Activated T-helper 1 cell treated with anti-CD3 and anti-CD28 coated beads, Interleukin-2, amount 50 U/mL, for 16 hours (primary cell): ENCODE results near the gene USP2.

Source experiments
- DNase-seq, 2 donors: peaks; one replicate each; pipeline ENCODE4 v3.0.0-alpha.2; 2020; ENCODE audit warnings: low read depth in 1 of 2, low spot score in 1 of 2

Gene USP2

GRCh38 chr11:119344291-119345010, 37.0 kb downstream of the USP2 start:
- DNase-seq: no peak

- DNase-seq: no peak
Observed at GRCh38 chr11:119343726-119344125, 37.8 kb downstream of the USP2 start.

GRCh38 chr11:119342362-119343130, 38.9 kb downstream of the USP2 start:
- no peak for DNase-seq

GRCh38 chr11:119342023-119342300, 39.5 kb downstream of the USP2 start:
- DNase-seq: no peak

- no peak for DNase-seq
Observed at GRCh38 chr11:119341222-119342022, 40.1 kb downstream of the USP2 start.

GRCh38 chr11:119340335-119341221, 40.9 kb downstream of the USP2 start, which contains the start of gene C1QTNF5:
C1QTNF5 (minus strand) TSS chr11:119340883; CDS start chr11:119340397, 486 bp downstream.
- DNase-seq: no peak

- no peak for DNase-seq
Observed at GRCh38 chr11:119339589-119340334, 41.7 kb downstream of the USP2 start.

- no peak for DNase-seq
Observed at GRCh38 chr11:119338965-119339588, 42.4 kb downstream of the USP2 start.

- peak; percentile 33 to 46 for DNase-seq
Observed at GRCh38 chr11:119338318-119338890, 43.1 kb downstream of the USP2 start.

- DNase-seq: no peak
Observed at GRCh38 chr11:119337581-119338317, 43.7 kb downstream of the USP2 start.

- DNase-seq: no peak
Observed at GRCh38 chr11:119336744-119337469, 44.6 kb downstream of the USP2 start.

- DNase-seq: no peak
Observed at GRCh38 chr11:119335655-119336543, 45.6 kb downstream of the USP2 start.

- no peak for DNase-seq
Observed at GRCh38 chr11:119335091-119335654, 46.3 kb downstream of the USP2 start.

- DNase-seq: peak; percentile 84 to 87
Observed at GRCh38 chr11:119334174-119334930, 47.1 kb downstream of the USP2 start, which contains the start of gene RNF26. RNF26 (plus strand) TSS chr11:119334527; CDS start chr11:119335123, 596 bp downstream.

- no peak for DNase-seq
Observed at GRCh38 chr11:119332111-119332765, 49.3 kb downstream of the USP2 start.
